ENCODE data around the gene ESPNL.
"Not testable (repeated sequence)": the region's sequence is repeated elsewhere in the genome, so short reads cannot be mapped to it uniquely, and the experiment has no call there.

ESPNL gene

GRCh38 chr2:238100821-238101771, 956 bp downstream of the ESPNL start:
- no peak for DNase-seq

DNA sequence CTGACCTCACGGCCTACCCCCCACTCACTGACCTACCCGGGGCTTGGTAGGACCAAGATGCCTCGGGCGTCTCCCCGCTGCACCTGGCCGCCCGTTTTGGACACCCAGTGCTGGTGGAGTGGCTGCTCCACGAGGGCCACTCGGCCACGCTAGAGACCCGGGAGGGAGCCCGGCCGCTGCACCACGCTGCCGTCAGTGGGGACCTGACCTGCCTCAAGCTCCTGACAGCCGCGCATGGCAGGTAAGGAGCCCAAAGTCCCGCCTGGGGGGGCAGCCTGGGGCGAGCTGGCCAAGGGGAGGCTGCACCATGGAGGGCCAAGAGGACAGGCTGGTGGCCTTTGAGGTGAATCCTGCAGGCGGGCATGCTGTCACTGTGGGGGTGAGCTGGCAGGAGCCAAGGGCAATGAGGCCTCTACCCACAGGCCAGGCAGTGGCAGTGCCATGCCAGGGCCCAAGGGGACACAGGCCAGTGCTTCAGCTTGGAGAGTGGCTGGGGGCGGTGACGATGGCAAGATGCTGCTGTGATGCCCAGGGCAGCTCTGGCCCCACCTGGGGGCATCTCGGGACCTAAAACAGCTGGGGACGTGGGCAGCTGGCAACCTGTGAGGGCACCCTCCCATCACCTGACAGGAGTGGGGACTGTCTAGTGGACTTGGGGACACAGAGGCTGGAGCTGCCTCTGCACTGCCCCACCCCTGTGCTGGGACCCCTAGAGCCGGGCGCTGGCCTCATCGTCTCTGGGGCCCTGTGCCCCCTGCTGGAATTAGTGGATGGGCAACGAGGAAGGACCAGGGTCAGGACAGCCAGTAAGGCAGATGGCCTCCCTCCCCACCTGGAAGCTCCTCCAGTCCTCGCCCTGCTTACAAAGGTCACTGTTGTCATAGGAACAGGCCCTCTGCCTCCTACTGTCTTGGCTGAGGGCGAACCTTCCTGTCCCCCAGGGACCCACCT, 2.0 kb downstream of the ESPNL start:
- DNase-seq: peak; percentile 35

GRCh38 chr2:238102865-238103264, 2.7 kb downstream of the ESPNL start:
- no peak for DNase-seq

- no peak for DNase-seq
Measured at GRCh38 chr2:238103465-238104225, 3.5 kb downstream of the ESPNL start.

GRCh38 chr2:238104226-238104690, 4.1 kb downstream of the ESPNL start:
- no peak for DNase-seq

DNA sequence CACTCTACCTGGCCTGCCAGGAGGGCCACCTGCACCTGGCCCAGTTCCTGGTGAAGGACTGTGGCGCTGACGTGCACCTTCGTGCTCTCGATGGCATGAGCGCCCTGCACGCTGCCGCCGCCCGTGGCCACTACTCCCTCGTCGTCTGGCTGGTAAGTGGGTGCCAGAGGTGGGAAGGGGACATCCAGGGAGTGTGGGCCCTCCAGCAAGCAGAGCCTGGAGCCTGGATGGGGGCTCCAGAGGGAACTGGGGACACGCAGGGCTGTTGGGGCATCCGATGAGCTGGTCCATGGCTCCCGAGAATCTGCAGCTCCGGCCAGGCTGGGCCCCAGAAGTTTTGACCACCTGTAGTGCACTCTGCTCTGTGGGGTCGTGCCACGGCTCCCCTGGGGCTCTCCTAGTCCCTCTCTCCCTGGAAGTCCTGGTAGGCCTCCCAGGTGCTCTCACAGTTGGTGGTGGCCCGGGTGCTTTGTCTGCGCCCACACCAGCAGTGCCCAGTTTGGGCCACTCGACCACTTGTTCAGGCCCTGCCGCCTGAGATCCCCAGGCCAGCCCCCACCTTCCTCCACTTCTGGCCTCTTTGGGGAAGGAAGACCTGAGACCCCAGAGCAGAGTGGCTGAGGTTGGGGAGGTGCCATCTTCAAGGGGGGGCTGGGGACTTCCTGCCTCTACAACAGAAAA, 4.7 kb downstream of the ESPNL start:
- DNase-seq: no peak

- no peak for DNase-seq
Measured at GRCh38 chr2:238105506-238106338, 5.6 kb downstream of the ESPNL start.

DNA sequence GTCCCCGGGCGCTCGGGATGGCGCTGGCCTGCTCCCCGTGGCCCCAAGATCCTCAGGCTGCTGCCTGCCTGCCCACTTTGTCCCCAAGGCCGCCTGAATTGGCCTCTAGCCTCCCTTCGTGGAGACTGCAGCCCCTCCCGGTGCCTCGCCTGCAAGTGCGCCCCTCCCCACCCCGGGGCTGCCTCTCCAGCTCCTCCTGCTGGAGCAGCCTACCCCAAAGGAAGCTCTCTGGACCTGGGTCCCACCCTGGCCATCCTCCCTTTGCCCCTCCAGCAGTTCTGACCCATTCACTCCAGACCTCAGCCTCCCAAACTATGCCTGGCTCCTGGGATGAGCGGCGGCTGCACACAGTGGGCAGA, 6.2 kb downstream of the ESPNL start:
- peak; percentile 28 for DNase-seq

GRCh38 chr2:238106698-238107524, 6.8 kb downstream of the ESPNL start:
- DNase-seq: peak; percentile 58

DNA sequence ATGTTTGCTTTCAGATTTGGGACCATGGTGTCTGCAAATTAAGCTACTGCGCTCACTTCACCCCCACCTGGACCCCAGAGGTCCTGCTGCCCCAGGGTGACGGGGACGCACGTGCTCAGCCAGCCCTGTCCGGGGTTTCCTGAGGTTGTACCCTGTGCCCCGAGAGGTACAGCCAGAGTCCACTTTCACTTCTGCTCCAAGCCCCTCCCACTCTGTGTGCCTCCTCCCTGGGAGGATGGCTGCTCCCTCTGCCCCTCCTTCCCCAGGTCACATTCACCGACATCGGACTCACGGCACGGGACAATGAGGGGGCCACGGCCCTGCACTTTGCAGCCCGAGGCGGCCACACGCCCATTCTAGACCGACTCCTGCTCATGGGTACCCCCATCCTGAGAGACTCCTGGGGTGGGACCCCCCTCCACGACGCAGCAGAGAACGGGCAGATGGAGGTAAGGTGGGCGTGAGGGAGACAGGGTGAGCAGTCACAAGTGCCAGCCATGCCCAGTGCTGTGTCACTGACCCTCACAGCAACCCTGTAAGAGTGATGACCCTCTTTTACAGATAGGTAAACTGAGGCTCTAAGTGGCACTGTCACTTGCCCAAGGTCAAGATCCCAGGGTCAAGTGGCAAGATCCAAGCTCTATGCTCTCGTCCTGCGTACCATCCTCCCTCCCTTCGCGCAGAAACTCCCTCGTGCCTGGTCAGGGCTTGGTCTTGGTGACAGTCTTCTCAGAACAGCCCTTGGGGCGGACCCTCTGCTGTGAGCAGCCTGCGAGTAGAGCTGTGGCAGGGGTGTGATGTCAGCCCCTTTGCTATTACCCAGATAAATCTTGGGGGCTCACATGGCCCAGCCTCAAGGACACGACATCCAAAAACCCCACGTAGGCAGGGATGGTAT, 7.6 kb downstream of the ESPNL start:
- DNase-seq: no peak

DNA sequence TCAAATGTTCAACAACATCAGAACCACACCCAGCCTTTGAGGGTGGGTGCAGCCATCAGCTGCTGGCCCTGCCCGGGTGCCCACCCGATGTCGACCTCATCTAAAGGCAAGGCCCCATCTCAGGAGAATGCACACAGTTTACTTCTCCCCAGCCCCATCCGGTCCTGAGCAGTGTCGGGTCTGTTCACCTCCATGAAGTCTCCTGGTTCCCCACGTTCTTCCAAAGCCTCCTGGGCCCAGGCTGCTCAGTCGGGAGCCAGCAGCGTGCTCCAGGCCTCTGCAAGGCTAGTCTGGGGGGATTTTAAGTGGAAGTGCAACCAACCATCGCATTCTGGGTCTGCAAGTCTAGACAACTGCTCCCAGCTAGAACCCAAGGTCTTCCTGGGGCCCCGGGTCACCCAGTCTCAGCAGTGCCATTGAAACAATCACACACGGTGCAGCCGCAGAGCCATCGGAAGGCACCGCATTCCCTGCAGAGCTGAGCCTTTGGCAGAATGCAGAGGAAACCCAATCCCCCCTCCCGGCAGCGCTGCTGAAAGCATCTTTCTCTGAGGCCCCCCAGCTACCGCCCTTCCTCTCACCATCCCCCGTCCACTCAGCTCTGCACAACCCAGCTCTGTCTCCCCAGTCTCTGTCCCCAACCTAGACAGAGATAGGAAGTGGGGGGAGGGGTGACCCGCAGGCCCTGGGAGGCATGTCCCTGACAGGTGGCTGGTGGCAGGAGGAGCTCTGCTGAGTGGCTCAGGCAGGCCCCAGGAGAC, 8.5 kb downstream of the ESPNL start:
- DNase-seq: peak; percentile 97

DNA sequence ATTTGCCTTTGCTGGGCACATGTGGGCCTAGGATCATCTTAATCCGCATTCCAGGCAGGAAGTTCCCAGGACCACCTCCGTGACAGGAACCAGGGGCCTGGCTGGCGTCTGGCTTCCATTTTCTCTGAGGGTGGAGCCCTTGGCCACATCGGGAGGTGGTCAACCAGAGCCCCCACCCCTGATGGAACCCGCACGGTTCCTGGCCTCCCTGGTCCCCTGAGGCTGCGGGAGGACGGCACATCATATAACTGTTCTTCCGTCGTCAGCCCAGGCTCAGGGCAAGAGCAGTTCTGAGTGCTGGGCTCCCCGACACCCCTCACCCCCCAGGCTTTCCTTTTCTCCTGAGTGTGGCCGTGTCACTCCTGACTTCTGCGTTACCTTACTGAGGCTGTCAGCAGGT, 13.5 kb downstream of the ESPNL start:
- DNase-seq: no peak

DNA sequence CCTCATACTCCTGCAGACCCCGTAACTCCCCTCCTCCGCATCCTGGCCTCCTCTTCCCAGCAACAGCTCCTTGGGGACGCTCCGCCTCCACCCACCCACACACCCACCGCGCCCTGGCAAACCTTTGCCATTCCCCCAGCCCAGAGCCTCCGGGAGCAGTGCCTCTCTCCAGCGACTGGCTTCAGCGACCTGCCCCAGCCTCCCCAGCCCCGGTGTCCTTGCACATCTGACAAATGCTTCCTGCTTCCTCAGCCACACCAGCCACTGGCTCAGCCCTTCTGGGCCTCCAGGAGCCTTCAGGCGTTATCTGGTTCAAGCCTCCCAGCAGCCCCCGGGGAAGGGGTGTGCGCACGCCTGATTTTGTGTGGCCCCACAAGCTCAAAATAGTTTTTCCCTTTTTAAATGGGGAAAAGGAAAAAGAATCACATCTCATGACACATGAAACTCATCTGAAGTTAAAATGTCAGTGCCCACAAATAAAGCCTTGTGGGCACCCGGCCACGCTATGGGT, 14.2 kb downstream of the ESPNL start:
- no peak for DNase-seq

GRCh38 chr2:238114851-238115660, 14.9 kb downstream of the ESPNL start:
- no peak for DNase-seq

DNA sequence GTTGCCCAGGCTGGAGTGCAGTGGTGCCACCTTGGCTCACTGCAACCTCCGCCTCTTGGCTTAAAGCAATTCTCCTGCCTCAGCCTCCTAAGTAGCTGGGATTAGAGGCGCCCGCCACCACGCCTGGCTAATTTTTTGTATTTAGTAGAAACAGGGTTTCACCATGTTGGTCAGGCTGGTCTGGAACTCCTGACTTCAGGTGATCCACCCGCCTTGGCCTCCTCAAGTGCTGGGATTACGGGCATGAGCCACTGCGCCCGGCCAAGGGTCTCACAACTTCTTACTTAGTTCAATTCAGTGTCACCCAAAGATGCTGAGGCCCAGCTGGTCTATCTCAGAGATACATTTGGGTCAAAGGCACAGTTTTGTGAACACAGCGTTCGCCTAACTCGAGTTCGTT, 15.6 kb downstream of the ESPNL start:
- DNase-seq: not testable (repeated sequence)

DNA sequence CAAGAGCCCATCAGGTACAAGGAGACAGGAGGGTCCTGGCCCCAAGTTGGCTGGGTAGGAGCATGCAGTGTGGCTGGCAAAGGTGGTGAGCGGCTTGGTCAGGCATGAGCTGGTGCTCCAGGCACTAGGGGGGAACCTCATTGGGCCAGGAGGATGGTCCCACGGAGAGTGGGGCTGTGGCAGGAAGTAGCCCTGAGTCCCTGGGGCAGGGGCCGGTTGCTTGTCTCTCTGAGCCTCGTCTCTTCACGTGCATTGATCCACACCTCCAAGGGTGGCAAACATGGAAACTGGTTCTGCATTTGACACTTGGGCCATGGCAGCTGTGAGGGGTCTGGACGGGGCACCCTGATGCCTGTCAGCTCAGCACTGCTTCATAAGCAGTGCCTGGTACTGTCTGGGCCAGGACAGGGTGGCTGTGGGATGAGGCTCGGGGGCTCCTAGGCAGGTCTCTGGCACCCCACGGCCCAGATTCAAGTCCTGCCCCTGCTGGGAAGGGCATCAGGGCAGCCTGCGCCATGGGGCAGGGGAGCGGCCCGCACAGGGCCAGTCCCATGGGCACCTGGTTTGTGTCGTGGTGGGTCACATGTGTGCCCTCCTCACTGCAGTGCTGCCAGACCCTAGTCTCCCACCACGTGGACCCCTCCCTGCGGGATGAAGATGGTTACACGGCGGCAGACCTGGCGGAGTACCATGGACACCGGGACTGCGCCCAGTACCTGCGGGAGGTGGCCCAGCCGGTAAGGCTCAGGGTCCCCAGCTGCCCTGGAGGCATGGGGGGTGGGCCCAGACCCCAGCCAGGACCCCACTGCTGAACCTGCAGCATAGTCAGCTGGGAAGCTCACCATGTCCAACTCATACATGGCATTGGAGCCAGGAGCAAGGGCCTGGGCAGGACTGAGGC, 16.4 kb downstream of the ESPNL start:
- no peak for DNase-seq

Data from NCI-H82 (cell line).